CD4-positive, CD25-positive, alpha-beta regulatory T cell (primary cell): ENCODE data around the gene STAG1. TPM values are rescaled to one million over a fixed set of nuclear protein-coding genes. Genes with fewer than 3 reads are reported as not detected.
A peak's percentile ranks its signal among the peaks of the same experiment; 100 is the strongest.
"Not testable (repeated sequence)": the region's sequence is repeated elsewhere in the genome, so short reads cannot be mapped to it uniquely, and the experiment has no call there.

ENCODE experiments used
- ATAC-seq, 2 donors: fragments of 150-1000 bp; cut with Tn5 transposase; one replicate each; pipeline ENCODE4 v1.10.0; 2021; ENCODE audit warnings: low read depth in 2 of 2, moderate number of reproducible peaks in 2 of 2, moderate library complexity in 1 of 2
- DNase-seq, 3 donors: peaks; one replicate each; pipeline versions ENCODE4 v3.0.0 to v3.0.0-alpha.2; 2012 to 2022; ENCODE audit warnings: mixed read lengths in 1 of 3
- H3K27ac ChIP-seq: one replicate; pipeline ENCODE4 v1.7.0; 2013; ENCODE audit warnings: mild to moderate bottlenecking, low read length; ENCODE audit not compliant: insufficient read depth, poor library complexity, severe bottlenecking
- H3K27me3 ChIP-seq: one replicate; pipeline ENCODE4 v1.7.0; 2013; ENCODE audit warnings: low read length; ENCODE audit not compliant: control insufficient read depth, insufficient read depth
- H3K36me3 ChIP-seq: one replicate; pipeline ENCODE4 v1.7.0; 2013; ENCODE audit warnings: mild to moderate bottlenecking, low read length, moderate library complexity; ENCODE audit not compliant: control insufficient read depth, insufficient read depth
- H3K4me1 ChIP-seq: 2 replicates; pipeline ENCODE4 v1.7.0; 2013; ENCODE audit warnings: mild to moderate bottlenecking, low read length; ENCODE audit not compliant: insufficient read depth, control insufficient read depth, poor library complexity, severe bottlenecking
- H3K4me3 ChIP-seq: one replicate; pipeline ENCODE4 v1.7.0; 2013; ENCODE audit warnings: low read depth, mild to moderate bottlenecking, low read length, moderate library complexity
- H3K9me3 ChIP-seq, 2 experiments: 1 replicate in 1 of 2; 2 replicates in 1 of 2; pipeline ENCODE4 v1.7.0; 2013; ENCODE audit warnings: low read length in 2 of 2, mild to moderate bottlenecking in 1 of 2, moderate library complexity in 1 of 2; ENCODE audit not compliant: control insufficient read depth in 2 of 2
- H3K27ac Mint-ChIP-seq, 3 donors: one replicate each; pipeline ENCODE4 v1.8.0; 2020 to 2022; ENCODE audit warnings: mild to moderate bottlenecking in 3 of 3, mixed read lengths in 3 of 3, moderate library complexity in 2 of 3
- H3K27me3 Mint-ChIP-seq: one replicate; pipeline ENCODE4 v1.8.0; 2022; ENCODE audit warnings: mild to moderate bottlenecking, mixed read lengths
- H3K36me3 Mint-ChIP-seq: one replicate; pipeline ENCODE4 v1.8.0; 2020; ENCODE audit warnings: mixed read lengths
- H3K4me1 Mint-ChIP-seq, 4 donors: one replicate each; pipeline ENCODE4 v1.8.0; 2020 to 2022; ENCODE audit warnings: mixed read lengths in 4 of 4, mild to moderate bottlenecking in 1 of 4
- H3K4me3 Mint-ChIP-seq, 4 donors: one replicate each; pipeline ENCODE4 v1.8.0; 2020 to 2022; ENCODE audit warnings: mild to moderate bottlenecking in 4 of 4, mixed read lengths in 4 of 4, moderate library complexity in 3 of 4
- H3K9me3 Mint-ChIP-seq, 7 donors: one replicate each; pipeline ENCODE4 v1.8.0; 2020 to 2022; ENCODE audit warnings: mixed read lengths in 7 of 7, mild to moderate bottlenecking in 3 of 7, moderate library complexity in 2 of 7
- polyA plus RNA-seq, 4 donors: library from polyadenylated mRNA; unstranded; fragments of 300-500 nt; fragmentation: Illumina TruSeq; gene quantifications; one replicate each; pipeline ENCODE4 v1.2.3, GENCODE V29; 2021
- total RNA-seq: library from RNA; stranded (reverse); gene quantifications from one replicate; pipeline ENCODE4 v1.2.3, GENCODE V29; 2022

The STAG1 gene
- total and polyA plus RNA-seq, 5 donors from 2014 or later = 16.0 to 58.6 (median 21.3) TPM

DNA sequence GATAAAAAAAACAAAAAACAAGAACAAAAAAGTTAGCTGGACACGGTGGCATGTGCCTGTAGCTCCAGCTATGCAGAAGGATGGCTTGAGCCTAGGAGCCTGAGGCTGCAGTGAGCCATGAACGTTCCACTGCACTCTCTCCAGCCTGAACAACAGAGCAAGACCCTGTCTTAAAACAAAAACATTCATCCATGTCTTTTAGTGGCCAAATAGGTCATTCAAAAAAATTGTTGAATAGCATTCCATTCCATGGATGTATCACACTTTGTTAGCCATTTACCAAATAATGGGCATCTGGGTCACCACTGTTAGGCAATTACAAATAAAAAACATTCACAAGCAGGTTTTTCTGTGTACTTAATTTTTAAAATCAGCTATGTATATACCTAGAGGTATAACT lies 139.7 kb downstream of the STAG1 start:
- no peak overlapping the region for H3K27ac ChIP-seq
- H3K9me3 ChIP-seq = no peaks in the 10 kb centered on the region
- peaks cover 7% of the 10 kb centered on the region for H3K36me3 ChIP-seq
- Mint-ChIP-seq H3K27me3 (no peaks in the 10 kb centered on the region), H3K9me3 (no peaks in the 10 kb centered on the region), H3K36me3 (peaks cover 4% of the 10 kb centered on the region), H3K27ac (no peak overlapping the region), H3K4me1 (peaks cover 0 to 12% (median 8%) of the 10 kb centered on the region in 4 donors), H3K4me3 (no peak overlapping the region)
- no peaks in the 10 kb centered on the region for H3K4me1 ChIP-seq
- DNase-seq (no peak), ATAC-seq (no peak)
- H3K27me3 ChIP-seq = no peaks in the 10 kb centered on the region
- no peak overlapping the region for H3K4me3 ChIP-seq

GRCh38 chr3:136606990-136607389 lies 145.2 kb downstream of the STAG1 start:
- DNase-seq = no peak
- H3K27ac Mint-ChIP-seq = no peak overlapping the region
- peaks cover 14% of the 10 kb centered on the region for H3K36me3 Mint-ChIP-seq
- H3K4me1 Mint-ChIP-seq = peaks cover 15 to 27% (median 20%) of the 10 kb centered on the region in 4 donors
- Histone ChIP-seq H3K4me1 (no peaks in the 10 kb centered on the region), H3K27ac (no peak overlapping the region), H3K4me3 (no peak overlapping the region), H3K36me3 (peaks cover 23% of the 10 kb centered on the region), H3K27me3 (no peaks in the 10 kb centered on the region), H3K9me3 (no peaks in the 10 kb centered on the region)
- H3K9me3 Mint-ChIP-seq = peaks cover 0 to 2% (median 0%) of the 10 kb centered on the region in 7 donors
- ATAC-seq = no peak
- H3K27me3 Mint-ChIP-seq = no peaks in the 10 kb centered on the region
- no peak overlapping the region for H3K4me3 Mint-ChIP-seq

DNA sequence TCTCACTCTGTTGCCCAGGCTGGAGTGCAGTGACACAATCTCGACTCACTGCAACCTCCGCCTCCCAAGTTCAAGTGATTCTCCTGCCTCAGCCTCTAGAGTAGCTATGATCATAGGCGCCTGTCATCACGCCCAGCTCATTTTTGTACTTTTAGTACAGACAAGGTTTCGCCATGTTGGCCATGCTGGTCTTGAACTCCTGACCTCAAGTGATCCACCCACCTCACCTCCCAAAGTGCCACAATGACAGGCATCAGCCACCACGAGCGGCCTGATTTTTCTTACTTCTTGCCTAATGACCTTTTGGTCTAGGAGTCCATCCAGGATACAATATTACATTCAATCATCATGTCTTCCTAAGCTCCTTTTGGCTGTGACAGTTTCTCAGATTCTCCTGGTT lies 146.0 kb downstream of the STAG1 start:
- not testable (repeated sequence) for ATAC-seq, DNase-seq, H3K27me3 ChIP-seq, H3K9me3 Mint-ChIP-seq, H3K27ac ChIP-seq, H3K4me3 Mint-ChIP-seq, H3K9me3 ChIP-seq, H3K27me3 Mint-ChIP-seq, H3K4me3 ChIP-seq, H3K4me1 ChIP-seq
- peaks cover 30% of the 10 kb centered on the region for H3K36me3 ChIP-seq
- Mint-ChIP-seq H3K27ac (peak overlapping the region in 1 of 3 donors; percentile 47), H3K36me3 (peaks cover 18% of the 10 kb centered on the region), H3K4me1 (peaks cover 15 to 27% (median 20%) of the 10 kb centered on the region in 4 donors)

DNA sequence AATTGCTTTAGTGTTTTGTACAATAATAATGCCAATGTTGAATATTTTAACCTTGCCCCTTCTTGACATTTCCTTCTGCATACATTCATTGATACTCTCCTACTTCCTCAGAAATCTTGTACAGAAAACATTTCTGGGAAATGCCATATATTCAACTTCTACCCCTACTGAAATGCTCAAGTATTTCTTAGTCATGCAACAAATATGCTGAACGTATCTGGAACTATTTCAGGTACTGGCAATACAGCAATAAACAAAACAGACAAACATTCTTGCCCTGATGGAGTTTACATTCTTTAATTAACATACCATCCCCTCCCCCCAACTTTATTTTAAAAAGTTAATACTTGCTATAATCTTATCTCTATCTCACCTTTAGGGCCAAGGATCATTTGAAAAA lies 147.2 kb downstream of the STAG1 start:
- H3K4me3 Mint-ChIP-seq = no peak overlapping the region
- H3K27ac ChIP-seq = no peak overlapping the region
- H3K27ac Mint-ChIP-seq = peak overlapping the region; percentile 2 to 74 (median 9)
- peaks cover 13 to 30% (median 21%) of the 10 kb centered on the region in 4 donors for H3K4me1 Mint-ChIP-seq
- H3K4me1 ChIP-seq = no peaks in the 10 kb centered on the region
- peaks cover 23% of the 10 kb centered on the region for H3K36me3 Mint-ChIP-seq
- no peak overlapping the region for H3K4me3 ChIP-seq
- H3K9me3 ChIP-seq = no peaks in the 10 kb centered on the region
- no peaks in the 10 kb centered on the region for H3K27me3 Mint-ChIP-seq
- ATAC-seq (no peak), DNase-seq (peak in 1 of 3 donors; percentile 20)
- H3K9me3 Mint-ChIP-seq = peaks cover 0 to 3% (median 0%) of the 10 kb centered on the region in 7 donors
- H3K36me3 ChIP-seq = peaks cover 30% of the 10 kb centered on the region
- H3K27me3 ChIP-seq = no peaks in the 10 kb centered on the region

- no peak overlapping the region for H3K4me3 ChIP-seq
- H3K27ac ChIP-seq = no peak overlapping the region
- Mint-ChIP-seq H3K27me3 (no peaks in the 10 kb centered on the region), H3K36me3 (peaks cover 28% of the 10 kb centered on the region), H3K27ac (no peak overlapping the region), H3K4me1 (peaks cover 19 to 40% (median 25%) of the 10 kb centered on the region in 4 donors), H3K9me3 (peaks cover 0 to 3% (median 0%) of the 10 kb centered on the region in 7 donors), H3K4me3 (no peak overlapping the region)
- DNase-seq (no peak), ATAC-seq (no peak)
- no peaks in the 10 kb centered on the region for H3K4me1 ChIP-seq
- H3K27me3 ChIP-seq = no peaks in the 10 kb centered on the region
- H3K9me3 ChIP-seq = no peaks in the 10 kb centered on the region
- H3K36me3 ChIP-seq = peaks cover 26% of the 10 kb centered on the region
These were observed 149.4 kb downstream of the STAG1 start for GRCh38 chr3:136602818-136603217.

DNA sequence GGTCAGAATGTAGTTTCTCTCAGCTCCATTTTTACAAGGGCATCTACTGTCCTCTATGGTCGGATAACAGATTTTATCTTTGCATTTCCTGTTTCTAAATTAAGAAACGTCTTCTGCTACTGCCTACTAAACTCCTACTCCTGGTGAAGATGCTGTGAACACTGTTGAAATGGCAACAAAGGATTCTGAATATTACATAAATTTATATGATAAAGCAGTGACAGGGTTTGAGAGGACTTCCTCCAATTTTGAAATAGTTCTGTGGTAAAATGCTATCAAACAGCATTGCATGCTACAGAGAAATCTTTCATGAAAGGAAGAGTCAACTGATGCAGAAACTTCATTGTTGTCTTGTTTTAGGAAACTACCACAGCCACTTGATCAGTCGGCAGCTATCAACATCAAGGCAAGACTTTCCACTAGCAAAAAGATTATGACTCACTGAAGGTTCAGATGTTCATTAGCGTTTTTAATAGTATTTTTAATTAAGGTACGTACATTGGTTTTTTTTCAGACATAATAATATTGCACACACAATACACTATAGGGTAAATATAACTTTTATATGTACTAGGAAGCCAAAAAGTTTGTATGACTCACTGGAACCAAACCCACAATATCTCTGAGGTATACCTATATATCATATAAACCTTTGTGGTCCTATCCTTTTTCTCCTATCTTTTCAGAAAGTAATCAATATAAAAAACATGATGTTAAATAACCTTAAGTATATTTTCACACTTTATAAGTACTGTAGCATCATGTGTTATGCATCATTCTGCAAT lies 156.1 kb downstream of the STAG1 start:
- peak overlapping the region in 2 of 3 donors; percentile 24 to 47 for H3K27ac Mint-ChIP-seq
- no peak overlapping the region for H3K27ac ChIP-seq
- peaks cover 7% of the 10 kb centered on the region for H3K4me1 ChIP-seq
- H3K27me3 ChIP-seq = no peaks in the 10 kb centered on the region
- peak in 1 of 3 donors; percentile 27 for DNase-seq
- H3K36me3 Mint-ChIP-seq = peaks cover 19% of the 10 kb centered on the region
- peak in 1 of 2 donors; percentile 44 for ATAC-seq
- H3K4me3 Mint-ChIP-seq = peak overlapping the region in 1 of 4 donors; percentile 35
- no peaks in the 10 kb centered on the region for H3K36me3 ChIP-seq
- no peaks in the 10 kb centered on the region for H3K27me3 Mint-ChIP-seq
- H3K4me3 ChIP-seq = peak overlapping the region; percentile 7
- H3K9me3 Mint-ChIP-seq = no peaks in the 10 kb centered on the region
- peaks cover 30 to 37% (median 34%) of the 10 kb centered on the region in 4 donors for H3K4me1 Mint-ChIP-seq
- H3K9me3 ChIP-seq = no peaks in the 10 kb centered on the region

- H3K9me3 ChIP-seq = no peaks in the 10 kb centered on the region
- H3K27ac ChIP-seq = no peak overlapping the region
- Mint-ChIP-seq H3K4me3 (no peak overlapping the region), H3K36me3 (peaks cover 29% of the 10 kb centered on the region), H3K27ac (no peak overlapping the region), H3K4me1 (peaks cover 3 to 12% (median 9%) of the 10 kb centered on the region in 4 donors), H3K27me3 (no peaks in the 10 kb centered on the region), H3K9me3 (peaks cover 0 to 1% (median 0%) of the 10 kb centered on the region in 7 donors)
- ATAC-seq (no peak), DNase-seq (no peak)
- H3K27me3 ChIP-seq = no peaks in the 10 kb centered on the region
- H3K4me3 ChIP-seq = no peak overlapping the region
- H3K4me1 ChIP-seq = no peaks in the 10 kb centered on the region
- H3K36me3 ChIP-seq = peaks cover 4% of the 10 kb centered on the region
These were observed 165.6 kb downstream of the STAG1 start for GRCh38 chr3:136586580-136586979.

DNA sequence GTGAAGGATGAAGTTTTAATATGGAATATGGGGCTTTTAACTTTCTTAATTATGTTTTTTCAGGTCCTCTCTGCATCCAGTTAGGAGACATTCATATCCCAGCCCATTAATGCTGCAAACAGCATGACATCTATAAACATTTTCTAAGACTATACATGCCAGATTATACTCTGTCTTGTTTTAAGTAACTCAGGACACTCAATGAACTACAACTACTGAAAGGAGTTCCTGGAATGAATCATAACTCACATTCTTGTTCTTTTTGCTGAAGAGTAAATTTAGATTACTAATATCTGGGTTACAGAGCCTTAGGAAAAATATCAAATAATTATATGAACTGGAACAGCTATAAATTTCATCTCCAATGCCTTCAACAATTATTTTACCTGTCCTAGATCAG lies 167.4 kb downstream of the STAG1 start:
- Histone ChIP-seq H3K27me3 (no peaks in the 10 kb centered on the region), H3K9me3 (no peaks in the 10 kb centered on the region), H3K36me3 (peaks cover 4% of the 10 kb centered on the region), H3K4me1 (no peaks in the 10 kb centered on the region), H3K27ac (no peak overlapping the region), H3K4me3 (no peak overlapping the region)
- no peak overlapping the region for H3K4me3 Mint-ChIP-seq
- no peak for DNase-seq
- peaks cover 3 to 16% (median 9%) of the 10 kb centered on the region in 4 donors for H3K4me1 Mint-ChIP-seq
- no peaks in the 10 kb centered on the region for H3K27me3 Mint-ChIP-seq
- no peak for ATAC-seq
- H3K36me3 Mint-ChIP-seq = peaks cover 29% of the 10 kb centered on the region
- peaks cover 0 to 1% (median 0%) of the 10 kb centered on the region in 7 donors for H3K9me3 Mint-ChIP-seq
- H3K27ac Mint-ChIP-seq = no peak overlapping the region
